H1 (cell line): Measurements from ENCODE around the gene BABAM2. TPM values are rescaled to one million over a fixed set of nuclear protein-coding genes. Genes with fewer than 3 reads are reported as not detected.

Experiments
- CTCF ChIA-PET: fragments of 300-600 bp; sonication (Branson Sonifier 250); formaldehyde crosslinking; loops from one replicate; lab custom pipeline; 2021; ENCODE audit not compliant: partially characterized antibody; lab: Charles Lee
- POLR2A ChIA-PET: fragments of 300-600 bp; sonication (Branson Sonifier 250); formaldehyde crosslinking; loops from one replicate; lab custom pipeline; 2021; ENCODE audit warnings: inconsistent platforms; ENCODE audit not compliant: partially characterized antibody; lab: Charles Lee
- DNase-seq, 2 experiments: peaks; one replicate each; pipeline versions ENCODE4 v3.0.0 to v3.0.0-alpha.2; 2010 to 2022; ENCODE audit warnings: low spot score in 2 of 2, low read depth in 1 of 2, mixed read lengths in 1 of 2
- FAIRE-seq: peaks from 2 replicates; lab custom pipeline; 2011; peaks lifted over from hg19 to GRCh38; lab: Jason Lieb, UNC
- H2AFZ ChIP-seq: 2 replicates; pipeline ENCODE4 v1.8.1; 2012; ENCODE audit warnings: low read length, inconsistent platforms
- H2AK5ac ChIP-seq: 2 replicates; pipeline ENCODE4 v1.6.1; 2013; ENCODE audit warnings: low read depth, low read length
- H2BK120ac ChIP-seq: replicated peaks from 2 replicates; pipeline ENCODE3; 2013; ENCODE audit warnings: low read depth, low read length, inconsistent platforms
- H2BK12ac ChIP-seq: 2 replicates; pipeline ENCODE4 v1.6.1; 2013; ENCODE audit warnings: low read depth, low read length
- H2BK15ac ChIP-seq: 2 replicates; pipeline ENCODE4 v1.6.1; 2013; ENCODE audit warnings: low read length
- H2BK20ac ChIP-seq: 2 replicates; pipeline ENCODE4 v1.6.1; 2013; ENCODE audit warnings: low read length
- H2BK5ac ChIP-seq: 2 replicates; pipeline ENCODE4 v1.6.1; 2013; ENCODE audit warnings: low read depth, low read length
- H3K14ac ChIP-seq: 2 replicates; pipeline ENCODE4 v1.6.1; 2013; ENCODE audit warnings: inconsistent platforms; ENCODE audit not compliant: insufficient read length
- H3K18ac ChIP-seq: 2 replicates; pipeline ENCODE4 v1.6.1; 2013; ENCODE audit warnings: low read length; ENCODE audit errors: extremely low read depth
- H3K23ac ChIP-seq: 2 replicates; pipeline ENCODE4 v1.6.1; 2013; ENCODE audit warnings: inconsistent platforms; ENCODE audit not compliant: insufficient read length
- H3K23me2 ChIP-seq: 2 replicates; pipeline ENCODE4 v1.6.1; 2013; ENCODE audit warnings: low read depth, low read length
- H3K27ac ChIP-seq: 2 replicates; pipeline ENCODE4 v1.6.1; 2011; ENCODE audit warnings: low read depth, low read length, inconsistent platforms
- H3K27me3 ChIP-seq, 4 experiments: replicated peaks in 1 of 4; 1 replicate in 1 of 4; 2 replicates in 3 of 4; pipeline versions ENCODE4 v1.6.1 to v1.8.1; 2011 to 2013; ENCODE audit warnings: low read length in 3 of 4, mild to moderate bottlenecking in 3 of 4, inconsistent platforms in 2 of 4, mixed read lengths in 2 of 4, moderate library complexity in 1 of 4; ENCODE audit not compliant: control insufficient read depth in 3 of 4, insufficient read depth in 3 of 4; ENCODE audit errors: extremely low read depth in 1 of 4
- H3K36me3 ChIP-seq, 4 experiments: 2 replicates each; pipeline versions ENCODE4 v1.6.1 to v1.8.1; 2011 to 2013; ENCODE audit warnings: mild to moderate bottlenecking in 4 of 4, low read length in 3 of 4, moderate library complexity in 2 of 4, control low read depth in 1 of 4, inconsistent platforms in 1 of 4; ENCODE audit not compliant: insufficient read depth in 4 of 4, control insufficient read depth in 2 of 4
- H3K4ac ChIP-seq: replicated peaks from 2 replicates; pipeline ENCODE3; 2013; ENCODE audit warnings: low read length, low read depth, mixed read lengths, inconsistent platforms; ENCODE audit not compliant: insufficient read length
- H3K4me1 ChIP-seq, 4 experiments: replicated peaks in 1 of 4; 1 replicate in 1 of 4; 2 replicates in 3 of 4; pipeline versions ENCODE4 v1.6.1 to v1.8.1; 2011 to 2013; ENCODE audit warnings: low read length in 3 of 4, inconsistent platforms in 2 of 4, mixed read lengths in 1 of 4; ENCODE audit not compliant: insufficient read depth in 4 of 4, control insufficient read depth in 3 of 4
- H3K4me2 ChIP-seq, 2 experiments: 2 replicates each; pipeline versions ENCODE4 v1.6.1 to v1.8.1; 2011 to 2013; ENCODE audit warnings: low read depth in 2 of 2, low read length in 2 of 2, control low read depth in 1 of 2, inconsistent platforms in 1 of 2, mild to moderate bottlenecking in 1 of 2; ENCODE audit not compliant: insufficient read depth in 1 of 2
- H3K4me3 ChIP-seq, 4 experiments: fragments of 200-600, 300-600 bp in 1 of 4; sonication (generic), shearing (Covaris generic), sonication (Bioruptor Twin) in 1 of 4; 2 replicates each; pipeline versions ENCODE4 v1.5.1 to v1.8.1; 2011 to 2016; ENCODE audit warnings: low read length in 4 of 4, low read depth in 3 of 4, control low read depth in 2 of 4, inconsistent platforms in 2 of 4, mild to moderate bottlenecking in 2 of 4, mixed read lengths in 1 of 4, moderate library complexity in 1 of 4; ENCODE audit not compliant: insufficient read depth in 2 of 4; ENCODE audit errors: extremely low read depth in 1 of 4
- H3K56ac ChIP-seq: replicated peaks from 2 replicates; pipeline ENCODE3; 2013; ENCODE audit warnings: low read depth, mild to moderate bottlenecking, mixed read lengths, low read length, inconsistent platforms; ENCODE audit not compliant: insufficient read length
- H3K79me1 ChIP-seq: 2 replicates; pipeline ENCODE4 v1.6.1; 2013; ENCODE audit warnings: low read depth, low read length, control low read depth
- H3K79me2 ChIP-seq, 2 experiments: 2 replicates each; pipeline versions ENCODE4 v1.6.1 to v1.8.1; 2012 to 2013; ENCODE audit warnings: low read length in 2 of 2, mild to moderate bottlenecking in 2 of 2, inconsistent platforms in 1 of 2; ENCODE audit not compliant: insufficient read depth in 2 of 2, control insufficient read depth in 1 of 2
- H3K9ac ChIP-seq, 4 experiments: replicated peaks in 1 of 4; 1 replicate in 1 of 4; 2 replicates in 3 of 4; pipeline versions ENCODE4 v1.6.1 to v1.8.1; 2011 to 2013; ENCODE audit warnings: low read depth in 3 of 4, low read length in 3 of 4, control low read depth in 2 of 4, mild to moderate bottlenecking in 2 of 4, moderate library complexity in 2 of 4, inconsistent platforms in 1 of 4; ENCODE audit errors: extremely low read depth in 1 of 4
- H3K9me3 ChIP-seq, 2 experiments: 2 replicates each; pipeline versions ENCODE4 v1.6.1 to v1.8.1; 2012 to 2013; ENCODE audit warnings: mild to moderate bottlenecking in 2 of 2, moderate library complexity in 2 of 2, control low read depth in 1 of 2, inconsistent platforms in 1 of 2, low read depth in 1 of 2, low read length in 1 of 2, mixed read lengths in 1 of 2; ENCODE audit not compliant: insufficient read depth in 2 of 2
- H4K20me1 ChIP-seq, 2 experiments: replicated peaks in 1 of 2; 2 replicates each; pipeline versions ENCODE3 to v1.8.1; 2011 to 2013; ENCODE audit warnings: inconsistent platforms in 2 of 2, low read length in 2 of 2, mild to moderate bottlenecking in 1 of 2; ENCODE audit not compliant: insufficient read depth in 2 of 2, control insufficient read depth in 1 of 2
- H4K5ac ChIP-seq: 2 replicates; pipeline ENCODE4 v1.6.1; 2013; ENCODE audit warnings: low read length, low read depth, mixed read lengths, inconsistent platforms; ENCODE audit not compliant: insufficient read length
- H4K8ac ChIP-seq: 2 replicates; pipeline ENCODE4 v1.8.0; 2013; ENCODE audit warnings: mild to moderate bottlenecking, moderate library complexity, low read length, inconsistent platforms; ENCODE audit not compliant: insufficient read depth; ENCODE audit errors: extremely low read depth
- H4K91ac ChIP-seq: replicated peaks from 2 replicates; pipeline ENCODE3; 2013; ENCODE audit warnings: low read length, mixed read lengths, inconsistent platforms; ENCODE audit not compliant: insufficient read length
- ATF3 ChIP-seq: IDR thresholded peaks from 2 replicates; pipeline ENCODE4 v1.6.1; 2011; ENCODE audit warnings: low read depth, mild to moderate bottlenecking, low read length; ENCODE audit not compliant: insufficient read depth
- BACH1 ChIP-seq: IDR thresholded peaks from 2 replicates; pipeline ENCODE4 v1.6.1; 2012; ENCODE audit warnings: low read length, improper control_type of control experiment
- EP300 ChIP-seq, 2 experiments: IDR thresholded peaks; 1 replicate in 1 of 2; 2 replicates in 1 of 2; pipeline ENCODE4 v1.6.1; 2011 to 2012; ENCODE audit warnings: low read depth in 2 of 2, low read length in 2 of 2, mild to moderate bottlenecking in 2 of 2, borderline replicate concordance in 1 of 2, inconsistent platforms in 1 of 2, moderate library complexity in 1 of 2
- HDAC2 ChIP-seq, 2 experiments: fragments of 300-600 bp in 1 of 2; sonication (generic) in 1 of 2; IDR thresholded peaks; 2 replicates each; pipeline ENCODE4 v1.6.1; 2011 to 2012; ENCODE audit warnings: low read depth in 2 of 2, low read length in 2 of 2, mild to moderate bottlenecking in 2 of 2, moderate library complexity in 2 of 2, borderline replicate concordance in 1 of 2, inconsistent platforms in 1 of 2
- KDM4A ChIP-seq: IDR thresholded peaks from one replicate; pipeline ENCODE4 v1.7.1; 2012; ENCODE audit warnings: low read depth, mild to moderate bottlenecking, moderate library complexity, low read length, inconsistent platforms; ENCODE audit not compliant: severe bottlenecking
- KDM5A ChIP-seq: fragments of 200-600 bp; IDR thresholded peaks from 2 replicates; pipeline ENCODE4 v1.7.1; 2012; ENCODE audit warnings: mild to moderate bottlenecking, low read length, inconsistent platforms, mixed read lengths
- POLR2A ChIP-seq, 2 experiments: IDR thresholded peaks; 1 replicate in 1 of 2; 2 replicates in 1 of 2; pipeline ENCODE4 v1.6.1; 2011; ENCODE audit warnings: low read depth in 2 of 2, low read length in 2 of 2, mild to moderate bottlenecking in 2 of 2; ENCODE audit errors: control extremely low read depth in 1 of 2
- RFX5 ChIP-seq: IDR thresholded peaks from 2 replicates; pipeline ENCODE4 v1.6.1; 2011; ENCODE audit warnings: low read depth, low read length, improper control_type of control experiment, borderline replicate concordance
- RXRA ChIP-seq: IDR thresholded peaks from 2 replicates; pipeline ENCODE4 v1.6.1; 2011; ENCODE audit warnings: low read depth, mild to moderate bottlenecking, low read length, moderate library complexity; ENCODE audit not compliant: insufficient read depth
- SIN3A ChIP-seq, 2 experiments: IDR thresholded peaks in 1 of 2; conservative IDR thresholded peaks in 1 of 2; 2 replicates each; pipeline ENCODE4 v1.6.1; 2011 to 2012; ENCODE audit warnings: low read length in 2 of 2, improper control_type of control experiment in 1 of 2, low read depth in 1 of 2, mild to moderate bottlenecking in 1 of 2
- TBP ChIP-seq: IDR thresholded peaks from 2 replicates; pipeline ENCODE4 v1.6.1; 2011; ENCODE audit warnings: low read depth, low read length, improper control_type of control experiment
- WGBS, 2 experiments: shearing (Covaris generic) in 1 of 2; methylation state at CpG; one replicate each; pipeline versions ENCODE4 v1.1.6 to v1.1.7; 2013 to 2015; ENCODE audit warnings: low lambda C conversion rate in 2 of 2, mixed read lengths in 2 of 2, inconsistent platforms in 1 of 2, low coverage in 1 of 2, missing lambda C conversion rate in 1 of 2; ENCODE audit not compliant: insufficient replicate concordance in 2 of 2, insufficient coverage in 1 of 2, insufficient read length in 1 of 2; ENCODE audit errors: extremely low coverage in 1 of 2, missing lambda C conversion rate in 1 of 2; 5-methylcytosine and 5-hydroxymethylcytosine counted together
- polyA plus RNA-seq, 7 experiments: library from polyadenylated mRNA; depleted of rRNA in 3 of 7; stranded (reverse) in 5 of 7; unstranded in 2 of 7; fragments of >200 nt in 5 of 7; fragments of 200-250 nt in 2 of 7; gene quantifications; 1 replicate in 5 of 7; 2 replicates in 1 of 7; 4 replicates in 1 of 7; pipeline versions ENCODE4 v1.2.1 to v1.2.3, GENCODE V29; 2011 to 2013; ENCODE audit warnings: missing spikeins in 2 of 7, mixed read lengths in 2 of 7
- total RNA-seq: library from RNA; stranded (reverse); fragmentation: NEBNext Ultra II Directional; extraction: Animal tissue kit (Norgen Biotek cat#: 25700); gene quantifications from 2 replicates; pipeline ENCODE4 v1.2.1, GENCODE V29; 2021

BABAM2 gene
- total and polyA plus RNA-seq, 2 of the 8 experiments (the other 6 are each of a cell fraction or from before 2014, with no cell fraction given): 15.8 to 20.9 TPM

- Histone ChIP-seq H3K36me3 (no peaks in the 10 kb centered on the region), H3K23me2 (peaks cover 1% of the 10 kb centered on the region; the same call in 1 of the 2 replicates), H3K18ac (no peak overlapping the region), H4K91ac (no peak overlapping the region), H3K56ac (no peak overlapping the region), H3K14ac (no peak overlapping the region), H3K9me3 (no peaks in the 10 kb centered on the region), H3K79me2 (no peaks in the 10 kb centered on the region), H4K5ac (no peak overlapping the region), H2BK15ac (no peak overlapping the region), H3K23ac (no peak overlapping the region), H3K79me1 (no peaks in the 10 kb centered on the region)
- TF ChIP-seq SIN3A (conservative IDR thresholded peaks at IDR 0.05 in 1 of 2, IDR thresholded peaks at IDR 0.05 in 1 of 2; ENCODE audit: low read depth in 1 of 2, low read length in 2 of 2) (no peak), TBP (no peak), HDAC2 (IDR thresholded peaks at IDR 0.05; ENCODE audit: borderline replicate concordance in 1 of 2, low read depth in 2 of 2, low read length in 2 of 2) (no peak), BACH1 (no peak), RFX5 (no peak), KDM4A (no peak), RXRA (no peak), POLR2A (IDR thresholded peaks at IDR 0.05; ENCODE audit: control extremely low read depth in 1 of 2, low read depth in 2 of 2, low read length in 2 of 2) (no peak), EP300 (IDR thresholded peaks at IDR 0.05; ENCODE audit: borderline replicate concordance in 1 of 2, low read depth in 2 of 2, low read length in 2 of 2) (no peak), KDM5A (no peak), ATF3 (no peak)
- TF ChIP-seq, all 59 proteins: peak for 0
- no peak for FAIRE-seq
- Histone ChIP-seq H3K4ac (no peak overlapping the region), H4K20me1 (peaks cover 0 to 1% of the 10 kb centered on the region in 2 experiments), H3K4me3 (no peak overlapping the region), H2BK12ac (no peak overlapping the region), H4K8ac (no peak overlapping the region), H2AK5ac (no peak overlapping the region), H2BK5ac (no peak overlapping the region), H3K4me1 (no peaks in the 10 kb centered on the region), H2AFZ (no peak overlapping the region), H3K27me3 (no peaks in the 10 kb centered on the region), H3K4me2 (no peak overlapping the region), H2BK120ac (no peak overlapping the region), H2BK20ac (no peak overlapping the region), H3K27ac (no peak overlapping the region), H3K9ac (no peak overlapping the region)
- 89% methylated on average over 1 of the region's 1 CpG; no CpG with 5 or more reads in 1 of the 2 experiments for WGBS, 2 experiments
- ChIA-PET POLR2A (no interaction called here), CTCF (no interaction called here)
- DNase-seq: no peak
Observed at GRCh38 chr2:28074137-28074536, 183.6 kb downstream of the BABAM2 start.
